ENCODE data around the gene SACM1L. TPM values are rescaled to one million over a fixed set of nuclear protein-coding genes. Genes with fewer than 3 reads are reported as not detected.

SACM1L gene
- total and polyA plus RNA-seq, 4 experiments from 2014 or later = 27.6 to 104 (median 67.4) TPM

DNA sequence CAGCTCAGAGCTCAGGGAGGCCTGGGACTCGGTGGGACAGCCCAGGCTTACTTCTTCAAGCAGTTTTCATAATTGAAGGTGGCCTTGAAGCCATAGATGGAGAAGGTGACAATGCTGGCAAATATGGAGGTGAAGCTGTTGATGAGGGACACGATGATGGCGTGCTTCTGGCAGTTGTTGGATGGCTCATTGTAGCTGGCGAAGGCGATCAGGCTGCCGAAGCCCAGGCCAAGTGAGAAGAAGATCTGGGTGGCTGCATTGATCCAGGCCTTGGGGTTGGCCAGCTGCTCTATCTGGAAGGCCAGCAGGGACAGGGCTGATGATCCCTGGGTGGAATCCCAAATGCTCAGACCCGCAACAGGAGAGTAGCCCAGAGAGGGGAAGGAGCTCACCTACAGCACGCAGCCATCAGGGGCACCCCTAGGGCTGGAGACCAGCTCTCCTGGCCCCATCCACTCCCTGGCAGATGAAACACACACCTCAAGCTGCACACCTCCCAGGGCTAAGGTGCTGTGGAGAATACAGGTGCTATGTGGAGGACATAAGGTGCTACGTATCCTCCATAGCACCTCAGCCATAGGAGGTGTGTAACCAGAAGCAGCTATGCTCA lies 82.1 kb downstream of the SACM1L start:
- Mint-ChIP-seq H3K9me3 (peaks cover 0 to 6% (median 0%) of the 10 kb centered on the region in 8 donors), H3K4me1 (peaks cover 10 to 23% (median 17%) of the 10 kb centered on the region in 4 donors), H3K36me3 (peaks cover 0 to 4% of the 10 kb centered on the region in 2 donors), H3K27ac (no peak overlapping the region), H3K4me3 (peak overlapping the region in 1 of 8 donors; percentile 18), H3K27me3 (peaks cover 3 to 6% of the 10 kb centered on the region in 2 donors)
- intact Hi-C loops (cut with micrococcal nuclease) = no loop called here
- Histone ChIP-seq H3K4me1 (ENCODE audit: insufficient read depth, low read length) (peaks cover 12% of the 10 kb centered on the region), H3K4me3 (ENCODE audit: low read length in 2 of 2) (no peak overlapping the region), H3K27ac (ENCODE audit: low read depth, low read length) (no peak overlapping the region), H3K9me3 (ENCODE audit: control insufficient read depth in 1 of 2, low read length in 2 of 2) (no peaks in the 10 kb centered on the region), H3K27me3 (ENCODE audit: insufficient read depth, low read length) (no peaks in the 10 kb centered on the region), H3K36me3 (ENCODE audit: insufficient read depth, low read length) (no peaks in the 10 kb centered on the region)
- ChIA-PET CTCF (ENCODE audit: partially characterized antibody) (interaction anchor here (0.8 kb wide), 1 partner anchor 11 kb away, joined by 4 read pairs; no protein-coding TSS in a partner anchor), POLR2A (ENCODE audit: partially characterized antibody) (no interaction called here)
- DNase-seq = no peak

DNA sequence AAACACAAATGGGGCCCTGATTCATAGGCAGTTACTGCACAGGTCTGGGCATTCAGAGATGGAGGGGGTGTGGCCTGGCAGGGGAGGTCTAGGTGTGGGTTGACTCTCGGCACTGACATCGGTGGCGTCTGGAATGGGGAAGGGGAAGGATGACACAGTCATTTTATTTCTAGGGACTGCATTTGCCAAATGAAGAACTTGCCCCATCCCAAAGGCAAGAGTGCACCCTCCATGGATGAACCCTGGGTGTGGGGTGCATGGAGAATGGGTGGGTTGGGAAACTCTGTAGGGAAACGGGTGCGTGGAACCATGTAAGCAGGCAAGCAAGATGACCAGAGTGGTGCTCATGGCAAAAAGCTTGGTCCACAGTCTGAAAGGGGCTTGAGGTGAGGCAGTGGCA lies 82.6 kb downstream of the SACM1L start:
- Mint-ChIP-seq H3K4me1 (peaks cover 10 to 23% (median 17%) of the 10 kb centered on the region in 4 donors), H3K4me3 (no peak overlapping the region), H3K9me3 (peaks cover 0 to 6% (median 0%) of the 10 kb centered on the region in 8 donors), H3K27ac (peak overlapping the region in 1 of 7 donors; percentile 51), H3K27me3 (peaks cover 3 to 6% of the 10 kb centered on the region in 2 donors), H3K36me3 (peaks cover 0 to 4% of the 10 kb centered on the region in 2 donors)
- Histone ChIP-seq H3K27ac (ENCODE audit: low read depth, low read length) (no peak overlapping the region), H3K36me3 (ENCODE audit: insufficient read depth, low read length) (no peaks in the 10 kb centered on the region), H3K4me3 (ENCODE audit: low read length in 2 of 2) (no peak overlapping the region), H3K27me3 (ENCODE audit: insufficient read depth, low read length) (no peaks in the 10 kb centered on the region), H3K4me1 (ENCODE audit: insufficient read depth, low read length) (peaks cover 12% of the 10 kb centered on the region), H3K9me3 (ENCODE audit: control insufficient read depth in 1 of 2, low read length in 2 of 2) (no peaks in the 10 kb centered on the region)
- CTCF ChIA-PET (ENCODE audit: partially characterized antibody) = interaction anchor here (1.3 kb wide), 1 partner anchor 9 kb away, joined by 4 read pairs; no protein-coding TSS in a partner anchor
- no peak for DNase-seq
- intact Hi-C loops (cut with micrococcal nuclease) = no loop called here
- POLR2A ChIA-PET (ENCODE audit: partially characterized antibody) = no interaction called here

DNA sequence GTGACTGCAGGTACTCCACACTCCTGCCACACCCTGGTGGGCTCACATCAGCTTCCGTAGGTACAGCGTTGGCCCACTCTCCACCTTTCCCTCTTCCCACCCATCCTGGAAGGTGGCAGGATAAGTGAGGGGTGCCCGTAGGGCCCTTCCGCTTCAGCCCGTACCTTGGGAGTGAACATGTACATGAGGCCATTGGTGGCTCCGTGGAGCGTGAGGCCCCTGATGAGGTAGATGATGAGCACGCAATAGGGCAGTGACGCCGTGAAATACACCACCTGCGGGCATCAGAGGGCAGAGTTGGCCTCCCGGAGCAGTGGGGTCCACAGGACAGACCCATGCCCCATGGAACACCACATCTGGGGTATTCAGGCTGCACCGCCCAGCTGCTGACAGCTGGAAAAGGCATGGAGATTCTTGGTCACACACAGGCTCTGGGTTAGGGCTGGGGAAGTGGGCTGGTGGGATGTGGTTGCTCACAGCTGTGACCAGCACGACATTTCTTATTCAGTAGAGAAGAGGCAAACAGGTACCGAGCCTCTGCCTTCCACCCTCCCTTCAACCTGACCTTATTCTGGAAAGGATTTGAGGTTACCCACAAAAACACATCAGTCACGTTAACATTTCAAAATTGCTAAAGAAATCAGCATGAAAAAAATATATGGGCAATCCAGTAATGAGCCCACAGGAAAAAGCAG lies 83.3 kb downstream of the SACM1L start:
- H3K9me3 Mint-ChIP-seq = peaks cover 0 to under 1% (median 0%) of the 10 kb centered on the region in 8 donors
- peaks cover 0 to under 1% of the 10 kb centered on the region in 2 donors for H3K36me3 Mint-ChIP-seq
- H3K4me1 Mint-ChIP-seq = peaks cover 10 to 23% (median 17%) of the 10 kb centered on the region in 4 donors
- POLR2A ChIA-PET (ENCODE audit: partially characterized antibody) = no interaction called here
- no peaks in the 10 kb centered on the region for H3K9me3 ChIP-seq (ENCODE audit: control insufficient read depth in 1 of 2, low read length in 2 of 2)
- H3K27me3 Mint-ChIP-seq = peaks cover 2 to 6% of the 10 kb centered on the region in 2 donors
- DNase-seq = peak in 4 of 5 donors; percentile 25 to 51 (median 37)
- H3K4me3 ChIP-seq (ENCODE audit: low read length in 2 of 2) = no peak overlapping the region
- CTCF ChIA-PET (ENCODE audit: partially characterized antibody) = interaction anchor here (1.3 kb wide), 1 partner anchor 10 kb away, joined by 4 read pairs; no protein-coding TSS in a partner anchor
- H3K4me3 Mint-ChIP-seq = peak overlapping the region in 5 of 8 donors; percentile 5 to 57 (median 25)
- H3K27ac ChIP-seq (ENCODE audit: low read depth, low read length) = no peak overlapping the region
- H3K4me1 ChIP-seq (ENCODE audit: insufficient read depth, low read length) = peaks cover 12% of the 10 kb centered on the region
- H3K27ac Mint-ChIP-seq = peak overlapping the region in 4 of 7 donors; percentile 15 to 62 (median 40)
- intact Hi-C loops (cut with micrococcal nuclease) = no loop called here
- no peaks in the 10 kb centered on the region for H3K27me3 ChIP-seq (ENCODE audit: insufficient read depth, low read length)
- no peaks in the 10 kb centered on the region for H3K36me3 ChIP-seq (ENCODE audit: insufficient read depth, low read length)

DNA sequence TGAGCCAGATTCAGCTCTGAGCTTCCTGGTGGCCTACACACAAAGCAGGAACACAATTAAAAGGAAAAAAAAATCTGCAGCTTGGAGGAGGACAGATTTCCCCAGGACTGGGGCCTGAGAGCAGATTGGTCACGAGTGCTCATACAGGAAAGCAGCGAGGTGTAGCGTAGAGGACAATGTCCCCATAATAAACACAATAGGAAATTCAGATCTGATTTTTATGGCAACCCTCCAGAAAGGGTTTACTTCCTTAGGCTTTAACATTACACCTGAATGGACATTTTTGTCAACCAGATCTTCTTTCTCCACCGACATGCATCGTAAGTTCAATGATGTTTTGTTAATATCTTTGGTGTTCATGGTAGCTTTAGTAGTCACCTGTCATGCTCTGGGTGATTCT lies 83.9 kb downstream of the SACM1L start:
- no peaks in the 10 kb centered on the region for H3K27me3 ChIP-seq (ENCODE audit: insufficient read depth, low read length)
- H3K4me3 Mint-ChIP-seq = peak overlapping the region in 5 of 8 donors; percentile 5 to 57 (median 25)
- CTCF ChIA-PET (ENCODE audit: partially characterized antibody) = interaction anchor here (1.1 to 1.3 kb wide), 2 partner anchors 10 to 68 kb away, joined by 3 to 4 read pairs; partner anchors contain the start of gene LZTFL1
- no peaks in the 10 kb centered on the region for H3K36me3 Mint-ChIP-seq
- H3K4me1 ChIP-seq (ENCODE audit: insufficient read depth, low read length) = peaks cover 12% of the 10 kb centered on the region
- H3K27ac Mint-ChIP-seq = peak overlapping the region in 4 of 7 donors; percentile 15 to 62 (median 40)
- H3K9me3 Mint-ChIP-seq = no peaks in the 10 kb centered on the region
- no peak overlapping the region for H3K27ac ChIP-seq (ENCODE audit: low read depth, low read length)
- H3K27me3 Mint-ChIP-seq = peaks cover 0 to 6% of the 10 kb centered on the region in 2 donors
- no peaks in the 10 kb centered on the region for H3K36me3 ChIP-seq (ENCODE audit: insufficient read depth, low read length)
- no peak for DNase-seq
- no peaks in the 10 kb centered on the region for H3K9me3 ChIP-seq (ENCODE audit: control insufficient read depth in 1 of 2, low read length in 2 of 2)
- H3K4me1 Mint-ChIP-seq = peaks cover 10 to 23% (median 17%) of the 10 kb centered on the region in 4 donors
- intact Hi-C loops (cut with micrococcal nuclease) = no loop called here
- POLR2A ChIA-PET (ENCODE audit: partially characterized antibody) = interaction anchor here (1.3 kb wide), 2 partner anchors 10 to 108 kb away, joined by 3 read pairs; no protein-coding TSS in a partner anchor
- no peak overlapping the region for H3K4me3 ChIP-seq (ENCODE audit: low read length in 2 of 2)

DNA sequence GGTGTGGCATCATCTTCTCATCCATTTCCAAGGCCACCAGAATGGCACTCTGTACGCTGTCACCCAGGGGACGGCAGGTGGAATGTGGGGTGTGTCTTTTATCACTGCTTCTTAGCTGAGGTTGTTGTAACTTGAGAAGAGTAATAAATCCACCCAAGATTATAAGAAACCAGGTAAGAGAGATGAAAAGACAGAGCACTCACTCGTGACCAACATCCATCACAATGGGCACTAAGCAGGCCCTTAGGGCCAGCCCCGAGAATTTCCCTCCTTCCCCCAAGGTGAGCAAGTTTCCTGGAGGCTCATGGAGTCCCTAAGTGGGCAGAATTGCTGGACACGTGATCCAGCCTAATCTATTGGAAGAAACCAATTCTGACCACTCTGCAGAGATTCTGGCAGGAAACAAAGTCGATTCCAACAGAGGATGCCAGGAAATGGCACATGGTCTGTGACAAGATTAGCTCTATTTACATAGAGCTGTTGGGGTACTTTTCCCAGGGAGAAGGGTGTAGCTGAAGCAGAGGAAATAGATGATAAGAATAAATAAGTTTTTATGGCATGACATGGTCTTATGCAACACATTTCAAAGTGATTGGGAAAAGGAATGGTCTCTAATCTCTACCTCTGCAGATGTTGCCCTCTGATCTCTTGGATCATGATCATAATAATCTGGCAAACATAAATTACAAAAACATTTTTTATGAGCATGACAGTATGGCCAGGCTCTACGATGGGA lies 84.7 kb downstream of the SACM1L start:
- H3K4me3 Mint-ChIP-seq = no peak overlapping the region
- H3K36me3 ChIP-seq (ENCODE audit: insufficient read depth, low read length) = no peaks in the 10 kb centered on the region
- H3K27me3 ChIP-seq (ENCODE audit: insufficient read depth, low read length) = no peaks in the 10 kb centered on the region
- CTCF ChIA-PET (ENCODE audit: partially characterized antibody) = interaction anchor here (0.7 to 1.1 kb wide), 2 partner anchors 68 to 305 kb away, joined by 3 read pairs; partner anchors contain the start of gene LZTFL1
- no peaks in the 10 kb centered on the region for H3K9me3 Mint-ChIP-seq
- intact Hi-C loops (cut with micrococcal nuclease) = no loop called here
- H3K4me3 ChIP-seq (ENCODE audit: low read length in 2 of 2) = no peak overlapping the region
- no peaks in the 10 kb centered on the region for H3K9me3 ChIP-seq (ENCODE audit: control insufficient read depth in 1 of 2, low read length in 2 of 2)
- POLR2A ChIA-PET (ENCODE audit: partially characterized antibody) = interaction anchor here (1.3 kb wide), 2 partner anchors 11 to 107 kb away, joined by 3 read pairs; no protein-coding TSS in a partner anchor
- H3K27me3 Mint-ChIP-seq = peaks cover 0 to 7% of the 10 kb centered on the region in 2 donors
- peaks cover 12% of the 10 kb centered on the region for H3K4me1 ChIP-seq (ENCODE audit: insufficient read depth, low read length)
- no peak for DNase-seq
- H3K27ac Mint-ChIP-seq = no peak overlapping the region
- no peaks in the 10 kb centered on the region for H3K36me3 Mint-ChIP-seq
- no peak overlapping the region for H3K27ac ChIP-seq (ENCODE audit: low read depth, low read length)
- H3K4me1 Mint-ChIP-seq = peaks cover 10 to 23% (median 17%) of the 10 kb centered on the region in 4 donors

DNA sequence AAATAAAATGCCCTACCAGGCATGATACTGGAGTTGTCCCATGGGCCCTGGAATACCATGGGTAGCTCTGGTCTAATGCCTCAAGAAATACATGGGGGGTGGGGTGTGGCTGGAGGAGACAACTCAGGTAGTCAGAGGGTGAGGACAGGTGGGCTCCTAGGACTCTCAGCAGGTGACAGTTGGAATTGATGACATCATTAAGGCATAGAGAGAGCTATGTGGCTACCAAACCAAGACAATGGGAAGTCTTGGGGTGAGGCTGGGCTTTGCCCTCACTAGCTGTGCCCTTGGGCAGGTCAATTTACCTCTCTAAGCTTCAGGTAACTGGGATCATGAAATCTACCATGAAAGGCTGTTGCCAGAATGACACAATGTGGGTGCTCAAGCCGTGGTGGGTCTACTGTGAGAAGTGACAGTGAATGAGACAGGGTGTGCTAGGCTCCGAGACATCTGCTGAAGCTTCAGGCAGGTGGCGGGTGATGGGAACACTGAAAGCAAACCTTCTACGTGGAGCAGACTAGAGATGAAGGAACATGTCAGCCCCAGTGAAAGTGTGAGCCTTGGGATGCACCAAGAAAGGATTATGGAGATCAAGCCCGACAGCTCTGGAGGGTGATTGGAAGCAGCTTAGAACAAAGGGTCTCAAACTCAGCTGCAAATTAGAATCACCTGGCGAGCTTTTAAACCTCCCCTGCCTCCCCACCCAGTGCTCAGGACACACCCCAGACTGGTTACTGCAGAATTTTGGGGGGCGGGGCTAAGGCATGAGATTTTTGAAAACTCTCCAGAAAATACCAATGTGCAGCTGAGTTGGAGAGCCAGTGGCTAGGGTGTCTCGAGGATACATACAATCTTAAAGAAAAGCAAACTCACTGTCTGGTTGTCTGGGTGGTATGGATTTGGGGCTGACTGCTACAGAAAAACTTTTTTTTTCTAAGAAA lies 85.7 kb downstream of the SACM1L start:
- ChIA-PET POLR2A (ENCODE audit: partially characterized antibody) (no interaction called here), CTCF (ENCODE audit: partially characterized antibody) (interaction anchor here (0.7 to 1.2 kb wide), 2 partner anchors 15 to 304 kb away, joined by 3 read pairs; no protein-coding TSS in a partner anchor)
- Mint-ChIP-seq H3K36me3 (no peaks in the 10 kb centered on the region), H3K27ac (peak overlapping the region in 1 of 7 donors; percentile 33), H3K27me3 (peaks cover 0 to 7% of the 10 kb centered on the region in 2 donors), H3K9me3 (no peaks in the 10 kb centered on the region), H3K4me3 (no peak overlapping the region), H3K4me1 (peaks cover 10 to 23% (median 17%) of the 10 kb centered on the region in 4 donors)
- no peak for DNase-seq
- no peak overlapping the region for H3K4me3 ChIP-seq (ENCODE audit: low read length in 2 of 2)
- H3K36me3 ChIP-seq (ENCODE audit: insufficient read depth, low read length) = no peaks in the 10 kb centered on the region
- H3K27ac ChIP-seq (ENCODE audit: low read depth, low read length) = no peak overlapping the region
- H3K27me3 ChIP-seq (ENCODE audit: insufficient read depth, low read length) = no peaks in the 10 kb centered on the region
- intact Hi-C loops (cut with micrococcal nuclease) = no loop called here
- peaks cover 12% of the 10 kb centered on the region for H3K4me1 ChIP-seq (ENCODE audit: insufficient read depth, low read length)
- H3K9me3 ChIP-seq (ENCODE audit: control insufficient read depth in 1 of 2, low read length in 2 of 2) = no peaks in the 10 kb centered on the region
